CD14-positive monocyte (primary cell): ENCODE data around the gene PHLDB3. TPM values are rescaled to one million over a fixed set of nuclear protein-coding genes. Genes with fewer than 3 reads are reported as not detected.
A peak's percentile ranks its signal among the peaks of the same experiment; 100 is the strongest.
"Not testable (repeated sequence)": the region's sequence is repeated elsewhere in the genome, so short reads cannot be mapped to it uniquely, and the experiment has no call there.

Source experiments
- DNase-seq, 3 donors: peaks; one replicate each; pipeline ENCODE4 v3.0.0-alpha.2; 2011 to 2022
- H2AFZ ChIP-seq: 2 replicates; pipeline ENCODE4 v1.6.0; 2012; ENCODE audit warnings: mild to moderate bottlenecking, low read depth, low read length, inconsistent platforms; ENCODE audit not compliant: insufficient read depth, poor library complexity, severe bottlenecking
- H3K27ac ChIP-seq, 2 donors: 1 replicate in 1 of 2; 2 replicates in 1 of 2; pipeline ENCODE4 v1.5.1; 2012 to 2013; ENCODE audit warnings: low read length in 2 of 2, control low read depth in 1 of 2, inconsistent platforms in 1 of 2, low read depth in 1 of 2, mild to moderate bottlenecking in 1 of 2
- H3K27me3 ChIP-seq, 2 donors: one replicate each; pipeline versions ENCODE4 v1.6.0 to v1.6.1; 2011 to 2013; ENCODE audit warnings: low read length in 2 of 2; ENCODE audit not compliant: control insufficient read depth in 2 of 2, insufficient read depth in 2 of 2
- H3K36me3 ChIP-seq, 2 donors: replicated peaks in 1 of 2; 1 replicate in 1 of 2; 2 replicates in 1 of 2; pipeline versions ENCODE4 v1.5.1 to v1.6.1; 2012 to 2013; ENCODE audit warnings: low read length in 2 of 2, control low read depth in 1 of 2, inconsistent platforms in 1 of 2, mild to moderate bottlenecking in 1 of 2; ENCODE audit not compliant: insufficient read depth in 2 of 2, control insufficient read depth in 1 of 2
- H3K4me1 ChIP-seq, 2 donors: 1 replicate in 1 of 2; 2 replicates in 1 of 2; pipeline versions ENCODE4 v1.5.1 to v1.6.1; 2012 to 2013; ENCODE audit warnings: low read length in 2 of 2, control low read depth in 1 of 2, inconsistent platforms in 1 of 2, mild to moderate bottlenecking in 1 of 2, moderate library complexity in 1 of 2; ENCODE audit not compliant: insufficient read depth in 2 of 2, control insufficient read depth in 1 of 2
- H3K4me2 ChIP-seq: replicated peaks from 2 replicates; pipeline ENCODE3; 2012; ENCODE audit warnings: low read length, moderate library complexity, mild to moderate bottlenecking; ENCODE audit not compliant: poor library complexity, severe bottlenecking; ENCODE audit errors: extremely low read depth
- H3K4me3 ChIP-seq, 3 experiments: fragments of 200-600 bp in 1 of 3; sonication (generic) in 1 of 3; replicated peaks in 1 of 3; 1 replicate in 2 of 3; 2 replicates in 1 of 3; pipeline ENCODE4 v1.5.1; 2011 to 2013; ENCODE audit warnings: low read length in 3 of 3, mild to moderate bottlenecking in 3 of 3, control low read depth in 2 of 3, low read depth in 2 of 3, inconsistent platforms in 1 of 3, moderate library complexity in 1 of 3
- H3K79me2 ChIP-seq: 2 replicates; pipeline ENCODE4 v1.6.0; 2012; ENCODE audit warnings: mild to moderate bottlenecking, control low read depth, inconsistent platforms, low read length, moderate library complexity; ENCODE audit not compliant: insufficient read depth
- H3K9ac ChIP-seq: 2 replicates; pipeline ENCODE4 v1.6.0; 2017; ENCODE audit warnings: low read length, mild to moderate bottlenecking; ENCODE audit not compliant: insufficient read depth, poor library complexity, severe bottlenecking
- H3K9me3 ChIP-seq, 2 donors: replicated peaks in 1 of 2; 1 replicate in 1 of 2; 2 replicates in 1 of 2; pipeline versions ENCODE4 v1.5.1 to v1.6.1; 2012 to 2013; ENCODE audit warnings: low read length in 2 of 2, control low read depth in 1 of 2; ENCODE audit not compliant: control insufficient read depth in 1 of 2, insufficient read depth in 1 of 2
- H4K20me1 ChIP-seq: 2 replicates; pipeline ENCODE4 v1.6.0; 2012; ENCODE audit warnings: mild to moderate bottlenecking, low read length, control low read depth, moderate library complexity; ENCODE audit not compliant: insufficient read depth
- H3K27ac Mint-ChIP-seq, 7 donors: one replicate each; pipeline ENCODE4 v1.8.0; 2020; ENCODE audit warnings: mild to moderate bottlenecking in 7 of 7, mixed read lengths in 7 of 7, moderate library complexity in 6 of 7, inconsistent platforms in 2 of 7
- H3K27me3 Mint-ChIP-seq, 3 donors: one replicate each; pipeline ENCODE4 v1.8.0; 2021 to 2022; ENCODE audit warnings: low read depth in 3 of 3, mild to moderate bottlenecking in 3 of 3, mixed read lengths in 3 of 3, moderate library complexity in 3 of 3, inconsistent platforms in 1 of 3
- H3K36me3 Mint-ChIP-seq, 2 donors: one replicate each; pipeline ENCODE4 v1.8.0; 2020; ENCODE audit warnings: mixed read lengths in 2 of 2, inconsistent platforms in 1 of 2, mild to moderate bottlenecking in 1 of 2
- H3K4me1 Mint-ChIP-seq: one replicate; pipeline ENCODE4 v1.8.0; 2020; ENCODE audit warnings: mild to moderate bottlenecking, mixed read lengths
- H3K4me3 Mint-ChIP-seq, 2 donors: one replicate each; pipeline ENCODE4 v1.8.0; 2020; ENCODE audit warnings: mild to moderate bottlenecking in 2 of 2, mixed read lengths in 2 of 2, moderate library complexity in 1 of 2
- H3K9me3 Mint-ChIP-seq, 7 donors: one replicate each; pipeline ENCODE4 v1.8.0; 2020 to 2022; ENCODE audit warnings: mixed read lengths in 7 of 7, mild to moderate bottlenecking in 6 of 7, moderate library complexity in 6 of 7, inconsistent platforms in 2 of 7
- CTCF ChIP-seq: fragments of 200-600 bp; IDR thresholded peaks from one replicate; pipeline ENCODE4 v1.8.0; 2022; ENCODE audit warnings: antibody characterized with exemption, mild to moderate bottlenecking
- WGBS: methylation state at CpG from one replicate; pipeline ENCODE4 v1.1.5; 2013; ENCODE audit warnings: missing lambda C conversion rate; ENCODE audit not compliant: insufficient coverage; 5-methylcytosine and 5-hydroxymethylcytosine counted together
- intact Hi-C, 2 donors: fragments of 100-400 bp; cut with micrococcal nuclease; formaldehyde crosslinking; loops; one replicate each; pipeline versions ENCODE4 v1.15.0 to v1.15.1; 2023
- polyA plus RNA-seq, 3 donors: library from polyadenylated mRNA; depleted of rRNA in 1 of 3; unstranded in 2 of 3; stranded (reverse) in 1 of 3; fragments of 300-500 nt in 2 of 3; fragments of >200 nt in 1 of 3; fragmentation: Illumina TruSeq in 2 of 3; gene quantifications; 1 replicate in 2 of 3; 2 replicates in 1 of 3; pipeline ENCODE4 v1.2.3, GENCODE V29; 2012 to 2021

PHLDB3 gene
- polyA plus RNA-seq, 3 donors, result 1.4 to 3.4 (median 1.7) TPM

GRCh38 chr19:43551399-43552197, 47.1 kb upstream of the PHLDB3 start:
- Histone ChIP-seq H3K4me2 (no peak overlapping the region), H3K4me3 (no peak overlapping the region), H3K79me2 (no peaks in the 10 kb centered on the region), H4K20me1 (no peaks in the 10 kb centered on the region), H3K27me3 (no peaks in the 10 kb centered on the region), H3K27ac (no peak overlapping the region), H3K9me3 (no peaks in the 10 kb centered on the region), H3K4me1 (no peaks in the 10 kb centered on the region), H3K9ac (no peak overlapping the region), H2AFZ (no peak overlapping the region), H3K36me3 (peaks cover 52 to 79% of the 10 kb centered on the region in 2 donors)
- Mint-ChIP-seq H3K9me3 (no peaks in the 10 kb centered on the region), H3K27ac (peak overlapping the region in 4 of 7 donors; percentile 1 to 62 (median 24)), H3K36me3 (peaks cover 63 to 82% of the 10 kb centered on the region in 2 donors), H3K4me3 (no peak overlapping the region), H3K27me3 (peaks cover 0 to 3% (median 2%) of the 10 kb centered on the region in 3 donors), H3K4me1 (no peaks in the 10 kb centered on the region)
- no peak for DNase-seq
- TF ChIP-seq CTCF, result no peak
- intact Hi-C loops, result no loop called here
- 95% methylated on average over 19 of the region's 23 CpGs for WGBS

GRCh38 chr19:43548706-43549105, 44.2 kb upstream of the PHLDB3 start:
- Mint-ChIP-seq H3K4me1 (no peaks in the 10 kb centered on the region), H3K36me3 (peaks cover 65 to 90% of the 10 kb centered on the region in 2 donors), H3K27ac (no peak overlapping the region), H3K27me3 (peaks cover 0 to 2% (median 2%) of the 10 kb centered on the region in 3 donors), H3K4me3 (no peak overlapping the region), H3K9me3 (no peaks in the 10 kb centered on the region)
- no peak for DNase-seq
- no peaks in the 10 kb centered on the region for H3K27me3 ChIP-seq
- H3K79me2 ChIP-seq, result no peaks in the 10 kb centered on the region
- no peaks in the 10 kb centered on the region for H3K4me1 ChIP-seq
- 100% methylated on average over 1 of the region's 2 CpGs for WGBS
- no peak overlapping the region for H3K27ac ChIP-seq
- no peak for TF ChIP-seq CTCF
- peaks cover 64 to 86% of the 10 kb centered on the region in 2 donors for H3K36me3 ChIP-seq
- H3K9ac ChIP-seq, result no peak overlapping the region
- intact Hi-C loops, result no loop called here
- no peak overlapping the region for H2AFZ ChIP-seq
- H3K4me3 ChIP-seq, result no peak overlapping the region
- no peak overlapping the region for H3K4me2 ChIP-seq
- no peaks in the 10 kb centered on the region for H3K9me3 ChIP-seq
- no peaks in the 10 kb centered on the region for H4K20me1 ChIP-seq

GRCh38 chr19:43547926-43548325, 43.4 kb upstream of the PHLDB3 start:
- WGBS, result no CpG with 5 or more reads among the region's 24 CpGs

More at GRCh38 chr19:43547926-43548325, 43.4 kb upstream of the PHLDB3 start:
- peaks cover 66 to 90% of the 10 kb centered on the region in 2 donors for H3K36me3 Mint-ChIP-seq
- H3K27ac Mint-ChIP-seq, H3K4me2 ChIP-seq, H3K27me3 Mint-ChIP-seq, intact Hi-C loops, H3K9ac ChIP-seq, H3K27ac ChIP-seq, H3K4me1 Mint-ChIP-seq, H3K4me1 ChIP-seq, H3K4me3 Mint-ChIP-seq, H3K4me3 ChIP-seq, H3K9me3 Mint-ChIP-seq, H3K27me3 ChIP-seq, H4K20me1 ChIP-seq, H2AFZ ChIP-seq, H3K79me2 ChIP-seq, DNase-seq, H3K9me3 ChIP-seq: not testable (repeated sequence)
- H3K36me3 ChIP-seq, result peaks cover 64 to 86% of the 10 kb centered on the region in 2 donors
